DMS 273 (cell line): Measurements from ENCODE around the gene GTPBP4.

Experiments
- DNase-seq: peaks from one replicate; lab custom pipeline; 2025; ENCODE audit not compliant: unreplicated experiment; lab: John Stamatoyannopoulos, UW

GTPBP4 gene

DNA sequence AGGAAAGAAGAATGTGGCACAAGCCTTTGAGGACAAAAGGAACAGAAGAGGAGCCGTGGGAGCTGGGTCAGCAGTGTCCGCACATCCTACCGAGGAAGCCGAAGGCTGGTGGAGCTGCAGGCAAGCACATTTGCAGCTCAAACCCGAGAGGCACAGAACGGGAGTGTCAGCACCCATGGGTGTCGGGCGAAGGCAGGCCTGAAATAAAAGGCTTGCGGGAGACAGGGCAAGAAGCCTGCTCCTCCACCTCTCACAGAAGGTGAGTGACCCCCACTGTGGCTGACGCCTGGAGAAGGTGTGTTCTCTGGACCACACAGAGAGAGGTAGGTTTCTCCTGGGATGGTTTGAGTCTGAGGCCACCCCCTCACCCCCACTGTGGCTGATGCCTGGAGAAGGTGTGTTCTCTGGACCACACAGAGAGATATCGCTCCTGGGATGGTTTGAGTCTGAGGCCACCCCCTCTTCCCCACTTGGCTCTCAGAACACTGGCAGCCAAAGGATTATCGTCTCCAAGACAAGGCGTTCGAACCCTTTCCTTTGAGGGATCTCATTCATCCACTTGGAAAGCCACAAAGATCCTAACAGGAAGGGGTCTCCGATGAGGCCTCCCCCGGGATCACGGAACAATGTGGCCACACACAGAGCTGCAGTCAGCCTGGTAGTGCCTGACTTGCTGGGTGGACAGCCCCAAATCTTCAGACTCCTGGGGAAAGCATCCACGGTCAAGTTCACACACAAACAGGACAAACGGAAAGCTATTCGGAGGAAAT lies 21.6 kb upstream of the GTPBP4 start:
- no peak for DNase-seq

DNA sequence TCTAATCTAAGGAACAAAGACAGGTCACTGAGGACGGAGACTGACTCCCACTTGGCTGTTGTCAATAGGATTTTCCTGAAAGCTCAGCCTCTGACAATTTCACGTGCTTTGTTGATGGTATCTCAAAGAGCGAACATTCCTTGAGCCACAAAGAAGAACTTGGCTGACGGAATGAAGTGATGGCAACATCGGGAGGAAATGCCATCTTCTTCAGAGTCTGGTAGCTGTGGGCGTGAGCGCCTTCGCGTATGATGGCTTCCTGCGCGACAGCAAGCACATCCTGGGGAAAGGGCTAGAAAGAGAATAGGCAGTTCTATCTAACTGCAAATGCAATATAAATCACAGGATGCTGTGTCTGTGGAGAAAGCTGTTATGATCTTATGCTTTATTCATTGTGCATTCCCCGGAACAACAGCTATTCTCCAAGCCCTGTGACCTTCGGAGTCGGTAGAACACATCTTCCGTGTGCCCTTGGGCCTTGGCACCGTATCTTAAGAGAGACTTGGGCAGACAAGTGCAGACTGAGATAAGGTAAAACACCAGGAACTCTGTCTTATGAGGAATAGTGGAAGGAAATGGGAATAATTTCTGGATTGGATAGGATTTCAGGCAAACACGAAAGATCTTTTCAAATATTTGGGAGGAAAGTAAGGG lies 19.6 kb upstream of the GTPBP4 start:
- no peak for DNase-seq

DNA sequence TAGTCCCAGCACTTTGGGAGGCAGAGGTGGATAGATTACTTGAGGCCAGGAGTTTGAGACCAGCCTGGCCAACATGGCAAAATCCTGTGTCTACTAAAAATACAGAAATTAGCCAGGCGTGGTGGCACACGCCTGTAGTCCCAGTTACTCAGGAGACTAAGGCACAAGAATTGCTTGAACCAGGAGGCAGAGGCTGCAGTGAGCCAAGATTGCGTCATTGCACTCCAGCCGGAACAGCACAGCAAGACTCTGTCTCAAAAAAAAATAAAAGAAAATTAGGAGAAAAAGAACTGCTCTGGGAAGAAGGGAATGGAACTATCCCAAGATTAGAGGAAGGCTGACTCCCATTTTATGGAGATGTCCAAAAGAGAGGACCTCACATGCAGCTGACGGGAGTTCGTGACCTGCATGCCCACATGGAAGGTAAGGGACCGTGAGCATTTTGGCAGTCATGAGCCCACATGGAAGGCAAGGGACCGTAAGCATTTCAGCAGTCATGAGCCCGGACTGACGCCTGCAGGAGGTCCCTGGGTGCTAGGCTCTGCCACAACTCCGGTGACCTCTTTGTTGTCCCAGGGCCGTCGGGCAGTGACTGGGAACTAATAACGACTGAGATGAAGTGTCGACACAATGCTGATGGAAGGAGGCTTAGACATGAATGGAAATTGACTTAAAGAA lies 18.6 kb upstream of the GTPBP4 start:
- no peak for DNase-seq

DNA sequence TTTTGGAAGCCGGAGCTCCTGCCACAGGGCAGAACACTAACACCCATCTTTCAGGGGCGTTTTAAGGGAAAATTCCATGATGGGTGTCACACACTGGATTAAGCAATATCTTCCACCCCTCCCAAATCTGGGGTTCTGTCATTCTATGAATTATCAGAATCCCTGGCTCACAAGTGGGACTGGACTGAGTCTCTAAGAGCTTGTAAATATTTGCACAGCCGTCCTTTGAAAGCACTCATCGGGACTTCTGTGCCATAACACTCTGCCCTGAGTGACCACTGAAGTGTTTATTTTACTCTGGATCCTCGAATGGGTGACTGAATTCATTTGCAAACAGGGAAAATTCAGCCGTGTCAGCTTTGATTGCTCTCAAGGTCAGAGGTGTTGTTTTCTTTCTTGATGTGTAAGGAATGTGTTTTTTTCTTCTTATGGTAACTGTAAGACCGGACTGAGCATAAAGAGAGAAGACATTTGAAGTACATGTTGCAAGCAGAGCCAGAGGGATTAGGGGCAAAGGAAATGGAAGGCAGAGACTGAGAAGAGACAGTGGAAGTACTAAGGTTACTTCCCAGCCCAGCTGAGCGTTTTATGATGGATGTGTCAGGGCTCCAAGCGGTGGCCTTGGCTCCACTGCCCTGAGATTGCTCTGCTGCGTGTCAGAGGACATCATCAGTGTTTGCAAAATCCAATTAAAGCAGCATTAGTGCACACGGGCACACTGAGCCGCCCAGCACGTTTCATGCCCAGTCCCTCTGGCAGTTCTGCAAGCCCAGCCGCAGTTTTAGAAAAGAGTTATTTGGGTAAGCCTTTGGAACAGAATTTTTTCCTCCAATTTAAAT lies 17.7 kb upstream of the GTPBP4 start:
- no peak for DNase-seq

DNA sequence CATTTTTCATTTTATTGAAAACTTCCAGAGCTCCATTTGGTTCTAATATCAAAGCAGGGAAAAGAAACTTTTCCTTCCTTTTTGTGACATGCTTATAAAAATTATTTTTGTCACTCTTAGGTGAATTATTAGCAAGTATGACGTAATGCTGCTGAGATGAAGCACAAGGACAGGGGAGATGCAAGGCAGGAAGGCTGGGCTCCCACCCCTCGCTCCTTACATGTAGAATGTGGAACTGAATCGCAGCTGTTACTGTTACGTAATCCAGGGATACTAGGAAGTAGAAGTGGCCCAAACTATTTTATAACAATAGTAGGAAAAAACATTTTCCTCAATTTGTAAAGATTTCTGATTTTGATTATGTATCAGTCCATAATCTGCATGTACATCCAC lies 17.1 kb upstream of the GTPBP4 start:
- DNase-seq = no peak

DNA sequence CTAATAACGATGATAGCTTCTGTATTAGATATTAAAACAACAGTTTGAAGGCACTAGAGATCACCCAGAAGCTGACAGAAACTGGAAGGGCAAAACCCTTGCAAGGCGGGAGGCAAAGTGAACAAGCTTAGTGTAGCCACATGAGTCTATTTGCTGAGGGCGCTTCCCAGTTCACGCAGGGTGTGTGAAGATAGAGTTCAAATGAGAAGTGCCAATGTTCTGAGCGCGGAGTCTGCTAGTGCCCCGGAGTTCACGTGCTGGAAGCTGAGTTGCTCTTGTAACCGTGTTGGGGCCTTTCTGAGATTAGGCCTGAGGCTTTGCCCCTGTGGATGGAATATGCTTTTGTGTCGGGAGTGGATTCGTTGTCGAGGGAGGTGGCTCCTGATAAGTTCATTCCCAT lies 16.6 kb upstream of the GTPBP4 start:
- DNase-seq = no peak

DNA sequence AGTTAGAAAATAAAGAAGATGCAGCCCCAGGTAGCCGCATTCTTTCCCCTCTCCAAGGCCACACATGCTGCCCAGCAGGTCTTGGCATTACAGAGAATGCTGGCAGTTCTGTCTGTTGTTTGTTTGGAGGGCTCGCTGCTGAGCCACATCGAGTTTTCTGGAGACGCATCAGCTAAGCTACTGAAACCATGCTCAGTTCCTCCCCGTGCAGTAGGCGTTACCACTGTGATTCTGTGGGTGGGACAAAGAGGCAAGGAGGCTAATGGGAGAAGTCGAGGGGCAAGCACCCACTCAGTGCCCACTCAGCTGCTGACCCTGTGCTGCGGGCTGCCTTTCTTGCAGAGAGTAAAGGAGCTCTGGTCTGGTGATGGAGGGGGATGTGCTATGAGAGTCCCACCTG lies 15.5 kb upstream of the GTPBP4 start:
- no peak for DNase-seq

DNA sequence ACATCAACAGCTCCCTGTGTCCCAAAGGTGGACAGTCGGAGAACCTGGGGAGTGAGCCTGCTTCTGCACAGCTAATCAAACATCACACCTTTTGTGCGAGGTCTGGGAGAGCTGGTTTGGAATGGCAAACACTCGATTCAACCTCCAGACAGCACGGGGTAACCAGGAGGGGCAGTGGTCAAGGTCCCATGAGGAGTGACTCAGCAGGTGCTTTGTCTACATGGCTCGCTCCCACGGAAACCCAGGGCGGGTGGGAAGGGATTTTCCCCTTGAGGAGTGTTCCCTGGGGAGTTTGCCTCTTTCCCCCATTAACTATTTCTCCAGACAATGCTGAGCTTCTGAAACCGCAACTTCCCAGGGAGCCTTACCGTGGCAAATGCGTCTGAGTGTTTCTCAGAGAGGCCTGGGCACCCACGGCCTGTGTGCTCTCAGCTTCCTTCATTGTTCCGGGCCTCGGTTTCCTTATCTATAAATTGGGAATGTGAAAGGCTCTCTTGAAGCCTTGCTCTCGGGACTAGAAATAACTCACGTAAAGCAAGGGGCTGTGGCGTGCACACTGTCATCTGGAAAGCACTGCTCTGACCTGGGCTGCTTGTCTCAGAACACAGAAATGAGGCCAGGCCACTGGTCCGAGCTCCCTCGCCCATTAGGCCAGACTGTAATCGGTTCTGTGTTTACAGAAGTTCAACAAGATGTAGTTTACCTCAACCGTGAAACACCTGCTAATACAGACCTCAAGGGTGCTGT lies 14.0 kb upstream of the GTPBP4 start:
- DNase-seq = no peak

DNA sequence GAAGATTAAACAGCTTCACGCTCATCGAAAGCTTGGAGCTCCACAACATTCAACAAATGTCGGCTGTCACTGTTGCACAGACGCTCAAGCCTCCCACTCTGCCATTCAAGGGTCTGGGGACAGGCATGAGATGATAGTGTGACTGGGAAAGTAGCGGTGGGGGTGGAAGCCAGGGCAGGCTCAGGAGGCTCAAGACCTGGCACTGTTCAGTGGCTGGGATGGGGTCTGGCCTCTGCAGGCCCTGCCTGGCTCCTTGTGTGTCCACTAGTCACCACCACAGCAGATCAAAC lies 13.5 kb upstream of the GTPBP4 start:
- no peak for DNase-seq

DNA sequence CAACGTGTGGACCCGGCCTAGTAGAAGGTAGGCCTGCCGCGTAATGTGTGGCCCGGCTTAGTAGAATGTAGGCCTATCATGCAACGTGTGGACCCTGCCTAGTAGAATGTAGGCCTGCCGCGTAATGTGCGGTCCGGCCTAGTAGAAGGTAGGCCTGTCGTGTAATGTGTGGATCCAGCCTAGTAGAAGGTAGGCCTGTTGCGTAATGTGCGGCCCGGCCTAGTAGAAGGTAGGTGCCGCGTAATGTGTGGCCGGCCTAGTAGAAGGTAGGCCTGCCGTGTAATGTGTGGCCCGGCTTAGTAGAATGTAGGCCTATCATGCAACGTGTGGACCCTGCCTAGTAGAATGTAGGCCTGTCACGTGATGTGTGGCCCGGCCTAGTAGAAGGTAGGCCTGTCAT lies 11.9 kb upstream of the GTPBP4 start:
- no peak for DNase-seq

DNA sequence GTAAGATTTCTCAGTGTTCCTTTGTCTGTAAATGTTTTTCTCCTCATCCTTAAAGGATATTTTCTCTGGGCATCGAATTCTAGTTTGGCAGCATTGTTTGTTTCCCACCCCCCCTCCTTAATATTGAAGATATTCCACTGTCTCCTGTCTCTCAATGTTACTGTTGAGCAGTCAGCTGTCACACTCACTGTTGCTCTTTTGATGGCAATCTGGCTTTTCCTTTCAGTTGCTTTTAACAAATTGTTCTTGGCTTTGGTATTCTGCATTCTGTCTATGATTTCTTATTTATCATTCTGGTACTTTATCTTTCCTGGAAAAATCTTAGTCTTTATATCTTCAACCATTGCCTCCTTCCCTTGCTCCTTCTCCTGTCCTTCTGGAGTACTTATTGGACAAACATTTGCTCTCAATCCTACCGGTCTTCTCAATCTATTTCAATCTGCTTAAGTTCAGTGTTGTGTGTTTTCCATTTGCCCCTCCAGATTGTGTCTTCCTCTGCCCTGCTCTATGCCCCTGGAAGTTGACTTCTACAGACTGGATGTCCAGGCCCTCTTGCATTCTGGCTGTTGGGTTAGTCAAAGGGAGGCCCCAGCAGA lies 9.3 kb upstream of the GTPBP4 start:
- DNase-seq = no peak

DNA sequence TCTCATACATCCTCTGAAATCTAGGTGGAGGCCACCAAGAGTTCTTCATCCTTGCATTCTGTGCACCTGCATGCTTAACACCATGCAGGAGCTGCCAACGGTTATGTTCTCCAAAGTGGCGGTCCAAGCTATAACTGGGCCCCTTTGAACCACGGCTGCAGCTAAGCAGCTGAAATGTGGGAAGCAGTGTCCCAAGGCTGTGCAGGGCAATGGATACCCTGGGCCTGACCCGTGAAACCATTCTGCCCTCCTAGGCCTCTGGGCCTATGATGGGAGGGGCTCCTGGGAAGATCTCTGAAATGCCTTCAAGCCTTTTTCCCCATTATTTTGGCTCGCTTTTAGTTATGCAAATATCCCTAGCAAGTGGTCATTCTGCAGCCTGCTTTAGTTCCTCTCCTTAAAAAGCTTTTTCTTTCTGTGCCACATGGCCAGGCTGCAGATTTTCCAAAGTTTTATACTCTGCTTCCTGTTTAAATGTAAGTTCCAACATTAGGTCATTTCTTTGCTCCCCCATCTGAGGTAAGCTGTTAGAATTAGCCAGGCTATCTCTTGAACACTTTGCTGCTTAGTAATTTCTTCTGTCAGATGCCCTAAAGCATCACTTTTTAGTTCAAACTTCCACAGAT lies 7.7 kb upstream of the GTPBP4 start:
- no peak for DNase-seq

DNA sequence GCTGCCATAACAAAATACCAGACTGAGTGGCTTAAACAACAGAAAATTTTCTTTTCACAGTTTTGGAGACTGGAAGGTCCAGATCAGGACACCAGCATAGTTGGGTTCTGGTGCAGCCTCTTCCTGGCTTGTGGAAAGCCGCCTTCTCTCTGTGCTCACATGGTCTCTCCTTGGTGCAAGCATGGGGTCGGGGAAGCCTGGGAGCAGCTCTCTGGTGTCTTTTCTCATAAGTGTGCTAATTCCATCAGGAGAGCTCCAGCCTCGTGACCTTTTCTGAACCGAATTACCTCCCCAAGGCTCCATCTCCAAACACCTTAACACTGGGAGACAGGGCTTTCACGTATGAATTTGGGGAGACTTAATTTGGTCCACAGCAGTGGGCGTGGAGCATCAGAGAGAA lies 4.8 kb upstream of the GTPBP4 start:
- DNase-seq = no peak

DNA sequence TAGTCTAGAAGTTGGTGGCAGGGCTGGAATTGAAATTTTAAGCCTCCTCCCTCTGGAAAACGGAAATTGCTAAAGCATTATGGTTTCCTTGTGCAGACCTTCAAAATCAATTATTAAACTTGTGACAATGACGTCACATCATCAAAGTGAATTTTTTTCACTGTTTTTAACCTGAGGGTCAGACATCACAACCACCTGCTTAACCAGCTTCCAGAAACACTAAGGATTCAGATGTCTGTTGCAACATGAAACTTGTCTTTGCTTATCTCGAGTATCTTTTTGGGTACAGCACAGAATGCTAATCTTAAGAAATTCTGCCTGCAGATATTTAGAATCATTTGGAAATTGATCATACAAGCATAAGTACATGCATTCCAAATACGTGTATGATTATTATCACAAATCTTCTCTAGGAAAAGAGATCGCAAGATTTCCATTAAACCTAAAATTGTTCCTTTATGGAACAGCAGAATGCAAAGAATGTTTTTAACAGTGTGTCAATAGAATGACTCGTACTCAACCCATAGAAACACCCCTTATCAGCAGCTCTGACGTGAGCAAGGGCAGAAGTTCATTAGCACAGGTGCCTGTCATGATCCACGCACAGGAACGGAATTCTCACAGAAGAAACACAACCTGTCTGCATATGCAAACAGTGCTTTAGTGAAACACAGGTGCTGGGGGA lies 4.1 kb upstream of the GTPBP4 start:
- DNase-seq = no peak

DNA sequence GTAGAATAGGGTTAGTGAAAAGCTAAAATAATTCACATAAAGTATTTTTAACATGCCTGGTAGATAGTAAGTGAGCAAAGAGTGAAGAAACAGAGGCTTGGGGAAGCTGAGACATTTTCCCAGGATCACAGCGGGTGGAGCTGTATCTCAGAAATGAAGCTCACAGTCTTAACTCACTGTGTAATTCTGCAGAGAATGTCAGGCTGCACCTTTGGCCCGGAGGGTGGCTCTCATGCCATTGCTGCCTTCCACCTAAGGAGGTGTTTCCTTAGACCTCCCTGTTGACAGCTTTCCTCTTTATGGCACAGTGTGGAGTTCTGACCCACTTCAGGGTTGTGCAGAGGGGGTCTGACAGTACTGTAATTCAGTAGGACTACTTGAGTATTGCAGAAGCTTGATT lies 2.9 kb upstream of the GTPBP4 start:
- no peak for DNase-seq

DNA sequence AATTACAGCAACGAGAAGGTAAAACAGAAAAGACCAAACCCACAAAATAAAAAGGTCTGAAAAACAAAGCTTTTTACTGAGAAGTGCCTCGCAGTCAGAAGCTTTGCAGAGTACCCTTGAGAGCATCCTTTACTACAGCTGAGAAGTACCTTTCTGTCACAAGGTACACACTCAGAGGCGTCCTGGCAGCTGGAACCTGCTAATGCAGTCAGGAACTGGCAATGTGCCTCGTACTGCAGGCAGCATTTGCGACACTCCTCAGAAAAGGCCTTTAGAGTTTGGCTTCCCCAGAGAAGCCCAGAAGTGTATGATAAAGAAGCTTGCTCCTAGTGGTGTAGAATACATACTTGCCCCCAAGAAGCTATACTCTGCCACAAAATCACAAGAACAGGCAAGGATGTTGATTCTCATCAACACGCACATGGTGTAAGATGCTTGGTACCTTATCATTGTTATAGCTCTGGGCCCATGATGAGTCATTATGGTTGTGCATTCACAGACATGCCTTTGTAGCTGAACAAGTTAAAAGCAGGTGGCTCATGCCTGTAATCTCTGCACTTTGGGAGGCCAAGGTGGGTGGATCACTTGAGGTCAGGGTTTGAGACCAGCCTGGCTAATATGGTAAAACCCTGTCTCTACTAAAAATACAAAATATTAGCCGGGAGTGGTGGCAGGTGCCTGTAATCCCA lies 2.0 kb upstream of the GTPBP4 start:
- DNase-seq = no peak

DNA sequence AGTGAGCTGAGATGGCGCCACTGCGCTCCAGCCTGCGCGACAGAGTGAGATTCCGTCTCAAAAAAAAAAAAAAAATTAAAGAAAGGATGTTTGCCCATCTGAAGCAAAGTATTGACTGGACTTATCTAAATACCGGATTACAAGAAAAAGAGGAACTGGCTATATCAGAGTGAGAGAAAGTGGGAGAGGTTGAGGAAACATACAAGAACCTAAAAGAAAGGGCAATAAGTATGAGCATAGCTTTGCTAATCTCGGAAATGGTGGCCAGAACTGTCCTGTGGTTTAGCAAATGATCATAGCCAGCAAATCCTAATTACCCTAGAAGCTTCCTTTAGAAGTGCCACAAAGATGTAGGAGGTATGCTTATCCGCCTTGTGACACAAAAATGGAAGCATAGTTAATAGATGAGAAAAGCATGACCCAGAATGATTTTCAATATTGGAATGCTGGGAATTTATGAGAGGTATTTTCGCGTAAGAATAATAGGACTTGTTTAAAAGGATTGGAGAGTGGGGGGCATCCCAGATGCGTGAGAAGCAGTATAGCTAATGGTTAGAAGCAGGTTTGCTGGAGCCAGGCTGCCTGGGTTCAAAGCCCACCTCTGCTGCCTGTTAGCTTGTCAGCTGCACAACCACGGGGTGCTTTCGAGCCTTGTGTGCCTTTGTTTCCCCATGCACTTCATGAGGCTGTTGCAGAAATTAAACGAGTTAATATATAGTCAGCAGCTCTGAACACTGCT lies 1.2 kb upstream of the GTPBP4 start:
- no peak for DNase-seq

DNA sequence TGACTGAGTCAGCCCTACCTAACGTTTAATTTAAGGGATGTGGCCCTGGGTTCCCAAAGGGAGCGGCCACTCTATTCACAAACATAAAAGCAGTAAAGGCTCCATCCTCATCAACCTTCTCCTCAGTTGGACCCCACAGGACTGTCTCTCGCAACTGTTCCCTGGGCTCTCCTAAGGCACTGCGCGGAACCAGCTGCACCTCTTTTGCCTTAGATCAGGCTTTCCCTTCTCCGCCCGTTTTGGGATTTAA lies 689 bp upstream of the GTPBP4 start:
- no peak for DNase-seq
